Activated T-helper 1 cell treated with anti-CD3 and anti-CD28 coated beads, Interleukin-12 subunit alpha, Interleukin-12 subunit beta, Interleukin-2, Interleukin-4 antibody, amounts not matched to agents 30 ng/mL and 10 ng/mL and 1 ng/mL, durations not matched to agents 14 hours and 24 hours and 36 hours (primary cell): ENCODE results near the gene THBS3. TPM values are rescaled to one million over a fixed set of nuclear protein-coding genes. Genes with fewer than 3 reads are reported as not detected.

Experiments
- DNase-seq: peaks from one replicate; pipeline ENCODE4 v3.0.0; 2021; ENCODE audit warnings: low spot score
- H3K27ac Mint-ChIP-seq: one replicate; pipeline ENCODE4 v1.8.0; 2021; ENCODE audit warnings: mild to moderate bottlenecking, mixed read lengths
- H3K27me3 Mint-ChIP-seq: one replicate; pipeline ENCODE4 v1.8.0; 2022; ENCODE audit warnings: mild to moderate bottlenecking, moderate library complexity, mixed read lengths; ENCODE audit not compliant: insufficient read depth
- H3K36me3 Mint-ChIP-seq: one replicate; pipeline ENCODE4 v1.8.0; 2021; ENCODE audit warnings: low read depth, mixed read lengths
- H3K4me1 Mint-ChIP-seq: one replicate; pipeline ENCODE4 v1.8.0; 2021; ENCODE audit warnings: low read depth, mixed read lengths
- H3K4me3 Mint-ChIP-seq: one replicate; pipeline ENCODE4 v1.8.0; 2021; ENCODE audit warnings: mild to moderate bottlenecking, moderate library complexity, mixed read lengths
- H3K9me3 Mint-ChIP-seq: one replicate; pipeline ENCODE4 v1.8.0; 2021; ENCODE audit warnings: mixed read lengths
- intact Hi-C: fragments of 100-400 bp; cut with micrococcal nuclease; formaldehyde crosslinking; loops from one replicate; pipeline ENCODE4 v1.15.1; 2024
- total RNA-seq: library from RNA; stranded (reverse); gene quantifications from 2 replicates; pipeline ENCODE4 v1.2.3, GENCODE V29; 2022

The THBS3 gene
- total RNA-seq, 1 donor from 2014 or later = 9.7 TPM

GRCh38 chr1:155177918-155178281, 29.8 kb downstream of the THBS3 start:
- H3K27ac Mint-ChIP-seq = no peak overlapping the region
- H3K9me3 Mint-ChIP-seq = no peaks in the 10 kb centered on the region
- H3K4me1 Mint-ChIP-seq = peaks cover 37% of the 10 kb centered on the region
- H3K36me3 Mint-ChIP-seq = peaks cover 33% of the 10 kb centered on the region
- intact Hi-C loops = loop anchor here (10.0 kb wide), 1 partner anchor 573 kb away; the partner anchor contains the start of gene ADAR
- no peak for DNase-seq
- H3K27me3 Mint-ChIP-seq = peaks cover 2% of the 10 kb centered on the region
- H3K4me3 Mint-ChIP-seq = no peak overlapping the region

GRCh38 chr1:155177192-155177917, 30.3 kb downstream of the THBS3 start:
- Mint-ChIP-seq H3K4me1 (peaks cover 40% of the 10 kb centered on the region), H3K9me3 (no peaks in the 10 kb centered on the region), H3K27me3 (peaks cover 2% of the 10 kb centered on the region), H3K27ac (no peak overlapping the region), H3K4me3 (no peak overlapping the region), H3K36me3 (peaks cover 32% of the 10 kb centered on the region)
- intact Hi-C loops = loop anchor here (10.0 kb wide), 1 partner anchor 573 kb away; the partner anchor contains the start of gene ADAR
- DNase-seq = no peak

GRCh38 chr1:155176544-155177071, 31.1 kb downstream of the THBS3 start:
- DNase-seq = peak; percentile 74
- Mint-ChIP-seq H3K36me3 (peaks cover 31% of the 10 kb centered on the region), H3K9me3 (no peaks in the 10 kb centered on the region), H3K4me3 (peak overlapping the region; percentile 69), H3K27ac (peak overlapping the region; percentile 25), H3K27me3 (peaks cover 2% of the 10 kb centered on the region), H3K4me1 (peaks cover 47% of the 10 kb centered on the region)
- intact Hi-C loops = loop anchor here (1.0 to 10.0 kb wide), 3 partner anchors 17 to 572 kb away; partner anchors contain the start of gene ADAR

GRCh38 chr1:155175927-155176371, 31.7 kb downstream of the THBS3 start:
- H3K27ac Mint-ChIP-seq = peak overlapping the region; percentile 25
- no peaks in the 10 kb centered on the region for H3K9me3 Mint-ChIP-seq
- peak overlapping the region; percentile 69 for H3K4me3 Mint-ChIP-seq
- H3K36me3 Mint-ChIP-seq = peaks cover 31% of the 10 kb centered on the region
- H3K4me1 Mint-ChIP-seq = peaks cover 43% of the 10 kb centered on the region
- peaks cover 2% of the 10 kb centered on the region for H3K27me3 Mint-ChIP-seq
- DNase-seq = no peak
- intact Hi-C loops = loop anchor here (1.0 to 10.0 kb wide), 3 partner anchors 17 to 571 kb away; partner anchors contain the start of gene ADAR

DNA sequence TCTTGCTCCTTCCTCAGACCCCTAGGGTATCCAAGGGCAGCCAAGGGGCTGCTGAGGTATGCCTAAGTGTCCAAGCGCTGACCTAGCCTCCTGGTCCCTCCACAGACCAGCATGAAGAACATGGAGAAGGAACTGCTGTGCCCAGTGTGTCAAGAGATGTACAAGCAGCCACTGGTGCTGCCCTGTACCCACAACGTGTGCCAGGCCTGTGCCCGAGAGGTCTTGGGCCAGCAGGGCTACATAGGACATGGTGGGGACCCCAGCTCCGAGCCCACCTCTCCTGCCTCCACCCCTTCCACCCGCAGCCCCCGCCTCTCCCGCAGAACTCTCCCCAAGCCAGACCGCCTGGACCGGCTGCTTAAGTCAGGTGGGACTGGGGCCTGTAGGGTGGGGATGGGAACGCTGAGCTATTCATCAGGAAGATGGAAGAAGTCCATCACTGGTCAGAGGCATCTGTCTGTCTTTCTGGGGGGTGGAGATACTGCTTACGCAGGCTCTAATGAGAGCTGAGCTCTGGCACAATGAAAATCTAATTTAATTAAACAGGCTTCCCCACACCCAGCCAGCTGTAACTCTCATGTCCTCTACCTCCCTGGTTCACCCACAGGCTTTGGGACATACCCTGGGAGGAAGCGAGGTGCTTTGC, 32.3 kb downstream of the THBS3 start:
- intact Hi-C loops = loop anchor here (10.0 kb wide), 1 partner anchor 571 kb away; the partner anchor contains the start of gene ADAR
- peak overlapping the region; percentile 96 for H3K4me3 Mint-ChIP-seq
- H3K36me3 Mint-ChIP-seq = peaks cover 32% of the 10 kb centered on the region
- H3K9me3 Mint-ChIP-seq = no peaks in the 10 kb centered on the region
- no peak overlapping the region for H3K27ac Mint-ChIP-seq
- H3K27me3 Mint-ChIP-seq = peaks cover 2% of the 10 kb centered on the region
- no peak for DNase-seq
- H3K4me1 Mint-ChIP-seq = peaks cover 44% of the 10 kb centered on the region

DNA sequence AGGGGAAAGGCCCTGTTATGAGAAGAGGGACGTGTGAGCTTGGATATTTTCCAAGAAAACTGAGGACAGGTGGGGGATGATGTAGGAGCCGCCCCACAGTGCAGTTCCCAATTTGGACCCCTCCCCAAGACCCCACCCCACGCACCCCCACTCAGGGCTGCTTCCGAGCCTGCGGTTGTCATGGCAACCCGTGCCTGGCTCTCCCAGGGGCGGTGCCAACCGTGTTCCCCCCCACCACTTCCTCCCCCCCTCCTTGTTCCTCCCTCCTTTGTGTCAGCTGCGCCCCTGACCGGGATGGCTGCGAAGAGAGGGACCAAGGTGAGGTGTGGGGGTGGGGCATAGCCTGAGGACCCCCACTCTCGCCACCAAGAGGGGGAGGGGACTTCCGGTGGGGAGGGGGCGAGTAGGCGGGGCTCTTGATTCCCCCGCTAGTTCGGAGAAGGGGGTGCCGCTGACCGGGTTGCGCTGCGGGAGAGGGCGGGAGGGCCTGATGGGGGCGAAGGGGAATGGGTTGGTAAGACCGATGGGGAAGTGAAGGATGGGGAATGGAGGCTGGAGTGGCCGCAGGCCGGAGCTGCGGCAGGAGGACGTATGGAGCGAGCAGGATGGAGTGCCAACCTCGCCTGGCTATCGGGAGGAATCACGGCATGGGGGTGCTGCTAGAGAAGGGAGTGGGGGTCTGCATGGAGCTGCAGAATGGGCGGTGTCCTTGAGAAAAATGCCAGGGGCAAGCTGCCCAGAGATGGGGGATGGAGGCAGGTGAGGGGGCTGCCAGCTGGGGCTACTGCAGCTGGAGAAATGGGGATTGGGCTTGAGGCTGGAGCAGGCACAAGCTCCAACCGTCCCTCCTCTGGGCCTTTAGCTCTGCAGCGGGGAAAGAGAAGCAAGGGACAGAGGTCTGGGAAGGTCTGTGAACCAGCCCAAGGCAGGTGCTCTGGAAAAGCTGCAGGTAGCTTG, 33.1 kb downstream of the THBS3 start:
- Mint-ChIP-seq H3K36me3 (peaks cover 32% of the 10 kb centered on the region), H3K4me3 (peak overlapping the region; percentile 96), H3K27ac (peak overlapping the region; percentile 78), H3K4me1 (peaks cover 46% of the 10 kb centered on the region), H3K9me3 (no peaks in the 10 kb centered on the region), H3K27me3 (peaks cover 2% of the 10 kb centered on the region)
- intact Hi-C loops = loop anchor here (5.0 to 10.0 kb wide), 3 partner anchors 167 to 573 kb away; partner anchors contain the start of gene ADAR
- peak; percentile 50 for DNase-seq

DNA sequence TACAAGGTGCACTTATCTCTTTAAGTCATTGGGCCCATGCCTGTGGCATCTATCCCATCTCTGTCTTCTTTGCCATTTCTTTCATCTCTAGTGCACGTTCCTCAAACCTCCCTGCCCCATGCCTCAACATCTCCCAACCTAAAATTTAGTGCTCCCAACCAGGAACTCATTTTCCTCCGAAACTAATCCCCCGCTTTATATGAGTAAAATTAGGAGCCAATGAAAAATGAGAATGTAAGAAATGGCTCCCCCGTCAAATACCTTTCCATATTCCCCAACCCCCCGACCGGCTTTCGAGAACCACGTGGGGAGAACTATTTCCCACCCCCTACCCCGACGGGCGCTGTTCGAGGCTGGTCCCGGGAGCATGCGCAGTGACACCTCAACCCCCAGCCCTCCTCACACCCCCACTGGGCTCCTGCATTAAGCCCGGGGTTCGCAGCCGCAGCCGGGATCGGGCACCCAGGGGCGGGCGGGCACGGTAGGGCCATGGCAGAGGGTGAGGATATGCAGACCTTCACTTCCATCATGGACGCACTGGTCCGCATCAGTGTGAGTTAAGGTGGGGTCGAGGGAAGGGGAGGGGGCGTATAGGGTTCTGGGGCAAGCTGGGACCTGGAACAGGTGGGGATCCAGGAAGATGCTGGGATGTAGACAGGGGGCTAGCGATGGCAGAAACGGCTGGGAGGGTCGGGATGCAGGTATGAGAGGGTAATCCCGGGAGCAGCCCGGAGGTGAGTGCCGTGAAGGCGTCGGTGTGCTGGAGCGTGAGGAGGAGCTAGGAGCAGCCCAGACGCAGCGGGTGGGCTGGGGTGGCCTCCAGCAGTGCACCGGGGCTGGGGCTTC, 34.0 kb downstream of the THBS3 start, which contains the start of gene TRIM46:
Gene TRIM46 (plus strand): TSS at position 372 of the 846 bp plus-strand sequence. CDS start 118 bp downstream, at position 490.
- Mint-ChIP-seq H3K36me3 (peaks cover 31% of the 10 kb centered on the region), H3K4me1 (peaks cover 46% of the 10 kb centered on the region), H3K27me3 (no peaks in the 10 kb centered on the region), H3K27ac (peak within 1 kb of the TSS; percentile 97), H3K9me3 (no peaks in the 10 kb centered on the region), H3K4me3 (peak within 1 kb of the TSS; percentile 96)
- intact Hi-C loops = loop anchor here (1.0 to 10.0 kb wide), 10 partner anchors 33 to 574 kb away; partner anchors contain the start of genes ADAR, DPM3, EFNA4 and MTX1
- DNase-seq = peak; percentile 69

GRCh38 chr1:155172732-155173477, 34.8 kb downstream of the THBS3 start, which contains the start of gene KRTCAP2:
Gene KRTCAP2, minus strand, starts transcription at chr1:155173304. Its CDS starts 80 bp downstream, at chr1:155173224.
- intact Hi-C loops = loop anchor here (1.0 to 10.0 kb wide), 11 partner anchors 33 to 574 kb away; partner anchors contain the start of genes ADAR, DPM3, EFNA4 and MTX1
- peak; percentile 94 for DNase-seq
- peak within 1 kb of the TSS; percentile 96 for H3K4me3 Mint-ChIP-seq
- H3K4me1 Mint-ChIP-seq = peaks cover 49% of the 10 kb centered on the region
- no peaks in the 10 kb centered on the region for H3K27me3 Mint-ChIP-seq
- H3K27ac Mint-ChIP-seq = peak within 1 kb of the TSS; percentile 97
- H3K36me3 Mint-ChIP-seq = peaks cover 30% of the 10 kb centered on the region
- H3K9me3 Mint-ChIP-seq = no peaks in the 10 kb centered on the region

DNA sequence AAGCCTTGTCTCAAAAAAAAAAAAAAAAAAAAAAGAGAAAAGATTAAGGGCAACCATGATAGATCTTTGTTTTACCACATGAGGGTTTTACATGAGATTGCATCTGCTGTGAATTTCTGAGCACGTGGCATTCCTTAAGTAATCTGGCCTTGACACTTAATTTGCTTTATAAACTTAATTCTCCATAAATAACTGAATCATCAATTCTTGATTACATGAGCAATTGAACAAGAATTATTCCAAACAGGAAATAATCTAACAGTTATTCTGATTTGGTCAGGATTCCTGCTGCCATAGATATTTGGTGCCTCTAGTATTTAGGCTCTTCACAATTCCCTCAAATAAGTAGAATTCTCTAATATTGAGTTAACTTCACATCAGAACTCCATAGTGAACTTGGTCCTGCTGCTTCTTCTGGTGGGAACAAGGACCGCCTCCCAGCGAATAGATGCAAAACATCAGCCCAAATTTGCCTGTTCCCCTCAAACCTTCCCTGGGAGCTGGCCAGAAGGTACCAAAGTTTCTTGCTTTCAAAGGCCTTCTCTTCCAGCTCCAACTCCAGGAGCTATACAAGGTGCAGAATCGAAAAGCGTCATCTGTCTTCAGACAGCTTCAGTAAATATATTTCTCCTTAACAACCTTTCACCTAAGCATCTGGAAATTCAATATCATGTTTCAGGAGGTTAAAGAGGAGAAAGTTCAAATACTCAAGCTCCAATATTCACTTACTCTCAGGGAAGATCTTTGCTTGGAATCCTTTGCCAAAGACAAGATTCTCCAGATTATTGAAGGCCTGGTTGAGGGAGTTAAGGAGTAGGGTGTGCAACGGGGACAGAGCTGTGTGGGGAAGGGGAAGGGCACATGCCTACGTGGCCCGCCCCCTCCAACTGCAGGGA, 35.6 kb downstream of the THBS3 start:
- Mint-ChIP-seq H3K9me3 (no peaks in the 10 kb centered on the region), H3K4me1 (peaks cover 53% of the 10 kb centered on the region), H3K4me3 (peak overlapping the region; percentile 96), H3K27ac (peak overlapping the region; percentile 97), H3K36me3 (peaks cover 24% of the 10 kb centered on the region), H3K27me3 (peaks cover 2% of the 10 kb centered on the region)
- DNase-seq = no peak
- intact Hi-C loops = loop anchor here (1.0 to 10.0 kb wide), 5 partner anchors 72 to 575 kb away; partner anchors contain the start of gene ADAR

GRCh38 chr1:155170806-155171205, 36.9 kb downstream of the THBS3 start:
- intact Hi-C loops = loop anchor here (5.0 to 10.0 kb wide), 3 partner anchors 164 to 576 kb away; partner anchors contain the start of gene ADAR
- no peak overlapping the region for H3K27ac Mint-ChIP-seq
- no peak for DNase-seq
- no peaks in the 10 kb centered on the region for H3K9me3 Mint-ChIP-seq
- H3K36me3 Mint-ChIP-seq = peaks cover 18% of the 10 kb centered on the region
- peaks cover 3% of the 10 kb centered on the region for H3K27me3 Mint-ChIP-seq
- peaks cover 46% of the 10 kb centered on the region for H3K4me1 Mint-ChIP-seq
- H3K4me3 Mint-ChIP-seq = peak overlapping the region; percentile 96
